Nephron progenitor cell (in vitro differentiated cells): ENCODE data around the gene RFC4.

Experiments used
- DNase-seq: peaks from one replicate; pipeline ENCODE4 v3.0.0; 2021
- H3K27ac Mint-ChIP-seq: 2 replicates; pipeline ENCODE4 v1.8.0; 2021; ENCODE audit warnings: mild to moderate bottlenecking, moderate library complexity, mixed read lengths
- H3K27me3 Mint-ChIP-seq: 2 replicates; pipeline ENCODE4 v1.8.0; 2021; ENCODE audit warnings: mild to moderate bottlenecking, low read depth, mixed read lengths; ENCODE audit not compliant: poor library complexity
- H3K36me3 Mint-ChIP-seq: 2 replicates; pipeline ENCODE4 v1.8.0; 2021; ENCODE audit warnings: low read depth, mixed read lengths
- H3K4me1 Mint-ChIP-seq: 2 replicates; pipeline ENCODE4 v1.8.0; 2021; ENCODE audit warnings: mixed read lengths
- H3K4me3 Mint-ChIP-seq: 2 replicates; pipeline ENCODE4 v1.8.0; 2021; ENCODE audit warnings: mild to moderate bottlenecking, moderate library complexity, mixed read lengths
- H3K9me3 Mint-ChIP-seq: 2 replicates; pipeline ENCODE4 v1.8.0; 2021; ENCODE audit warnings: mild to moderate bottlenecking, moderate library complexity, mixed read lengths
- CTCF ChIP-seq: fragments of 200-600 bp; sonication (generic); IDR thresholded peaks from 2 replicates; pipeline ENCODE4 v1.5.0; 2021; ENCODE audit warnings: antibody characterized with exemption

Gene RFC4

GRCh38 chr3:186847437-186847836 lies 41.2 kb upstream of the RFC4 start:
- H3K4me1 Mint-ChIP-seq = no peaks in the 10 kb centered on the region
- H3K36me3 Mint-ChIP-seq = no peaks in the 10 kb centered on the region
- H3K27ac Mint-ChIP-seq = no peak overlapping the region
- H3K4me3 Mint-ChIP-seq = no peak overlapping the region
- no peak for DNase-seq
- no peak for TF ChIP-seq CTCF
- peaks cover 22% of the 10 kb centered on the region for H3K27me3 Mint-ChIP-seq
- no peaks in the 10 kb centered on the region for H3K9me3 Mint-ChIP-seq

- no peak overlapping the region for H3K4me3 Mint-ChIP-seq
- no peak for DNase-seq
Observed at GRCh38 chr3:186845756-186846155, 39.5 kb upstream of the RFC4 start.

GRCh38 chr3:186844908-186845307 lies 38.6 kb upstream of the RFC4 start:
- H3K4me3 Mint-ChIP-seq = no peak overlapping the region
- no peak overlapping the region for H3K27ac Mint-ChIP-seq
- H3K36me3 Mint-ChIP-seq = no peaks in the 10 kb centered on the region
- no peaks in the 10 kb centered on the region for H3K4me1 Mint-ChIP-seq
- peaks cover 28% of the 10 kb centered on the region for H3K27me3 Mint-ChIP-seq
- TF ChIP-seq CTCF = no peak
- DNase-seq = no peak
- no peaks in the 10 kb centered on the region for H3K9me3 Mint-ChIP-seq

More at GRCh38 chr3:186845756-186846155, 39.5 kb upstream of the RFC4 start:
- no peaks in the 10 kb centered on the region for H3K36me3 Mint-ChIP-seq
- peaks cover 28% of the 10 kb centered on the region for H3K27me3 Mint-ChIP-seq
- H3K27ac Mint-ChIP-seq = no peak overlapping the region
- TF ChIP-seq CTCF = no peak
- H3K9me3 Mint-ChIP-seq = no peaks in the 10 kb centered on the region
- no peaks in the 10 kb centered on the region for H3K4me1 Mint-ChIP-seq

GRCh38 chr3:186843039-186843432 lies 36.8 kb upstream of the RFC4 start:
- Mint-ChIP-seq H3K4me3 (no peak overlapping the region), H3K27ac (no peak overlapping the region), H3K4me1 (no peaks in the 10 kb centered on the region), H3K27me3 (peaks cover 28% of the 10 kb centered on the region), H3K36me3 (no peaks in the 10 kb centered on the region), H3K9me3 (no peaks in the 10 kb centered on the region)
- DNase-seq = no peak
- no peak for TF ChIP-seq CTCF

- Mint-ChIP-seq H3K4me3 (no peak within 1 kb of the TSS), H3K9me3 (no peaks in the 10 kb centered on the region), H3K4me1 (no peaks in the 10 kb centered on the region), H3K27ac (no peak within 1 kb of the TSS), H3K27me3 (peaks cover 30% of the 10 kb centered on the region), H3K36me3 (no peaks in the 10 kb centered on the region)
- no peak for DNase-seq
- TF ChIP-seq CTCF = no peak
Observed at GRCh38 chr3:186842426-186843038, 36.2 kb upstream of the RFC4 start, which contains the start of gene ADIPOQ. Gene ADIPOQ, plus strand, starts transcription at chr3:186842710. Its CDS starts 10,349 bp downstream, at chr3:186853059.

GRCh38 chr3:186841620-186842019 lies 35.3 kb upstream of the RFC4 start:
- no peak overlapping the region for H3K4me3 Mint-ChIP-seq
- peaks cover 31% of the 10 kb centered on the region for H3K27me3 Mint-ChIP-seq
- no peaks in the 10 kb centered on the region for H3K9me3 Mint-ChIP-seq
- H3K27ac Mint-ChIP-seq = no peak overlapping the region
- H3K4me1 Mint-ChIP-seq = no peaks in the 10 kb centered on the region
- no peak for TF ChIP-seq CTCF
- no peak for DNase-seq
- no peaks in the 10 kb centered on the region for H3K36me3 Mint-ChIP-seq
